A549 (cell line): ENCODE results near the gene FAAP100. TPM values are rescaled to one million over a fixed set of nuclear protein-coding genes. Genes with fewer than 3 reads are reported as not detected.

ENCODE experiments used
- ATAC-seq, 2 experiments: fragments of 200-7000 bp in 1 of 2; fragments of >200 bp in 1 of 2; cut with Nextera tagmentation in 1 of 2; cut with Tn5 transposase in 1 of 2; 3 replicates each; pipeline versions ENCODE4 v1.8.0 to v1.9.1; 2018 to 2020; ENCODE audit warnings: mild to moderate bottlenecking in 1 of 2, moderate library complexity in 1 of 2
- CTCF ChIA-PET: fragments of 300-600 bp; sonication (Branson Sonifier 250); formaldehyde crosslinking; extraction: SDS; loops from one replicate; lab custom pipeline; 2021; ENCODE audit warnings: antibody characterized with exemption, inconsistent platforms; lab: Yijun Ruan, JAX
- POLR2A ChIA-PET: fragments of 350-600 bp; formaldehyde crosslinking; extraction: SDS; loops from one replicate; lab custom pipeline; 2021; ENCODE audit warnings: antibody characterized with exemption, inconsistent platforms; lab: Yijun Ruan, JAX
- DNase-seq, 2 experiments: peaks; one replicate each; pipeline versions ENCODE4 v3.0.0 to v3.0.0-alpha.2; 2011 to 2016; ENCODE audit warnings: low read depth in 1 of 2, low spot score in 1 of 2
- FAIRE-seq: peaks from 2 replicates; lab custom pipeline; 2011; peaks lifted over from hg19 to GRCh38; lab: Jason Lieb, UNC
- H3K27ac ChIP-seq, 2 experiments: fragments of >200 bp; sonication (Bioruptor Twin); formaldehyde crosslinking; 3 replicates each; pipeline ENCODE4 v1.5.1; 2016 to 2017
- H3K4me1 ChIP-seq: fragments of >200 bp; sonication (Bioruptor Twin); formaldehyde crosslinking; 3 replicates; pipeline ENCODE4 v1.6.1; 2016
- H3K4me2 ChIP-seq: fragments of >200 bp; sonication (Bioruptor Twin); formaldehyde crosslinking; 3 replicates; pipeline ENCODE4 v1.6.1; 2016
- H3K4me3 ChIP-seq: fragments of >200 bp; sonication (Bioruptor Twin); formaldehyde crosslinking; 3 replicates; pipeline ENCODE4 v1.5.1; 2016
- H3K9me3 ChIP-seq: fragments of >200 bp; sonication (Bioruptor Twin); formaldehyde crosslinking; 3 replicates; pipeline ENCODE4 v1.6.1; 2016
- BCL3 ChIP-seq: fragments of >200 bp; sonication (Bioruptor Twin); formaldehyde crosslinking; IDR thresholded peaks from 3 replicates; pipeline ENCODE4 v1.6.1; 2016
- CEBPB ChIP-seq, 2 experiments: fragments of >200 bp in 1 of 2; sonication (Bioruptor Twin) in 1 of 2; formaldehyde crosslinking in 1 of 2; IDR thresholded peaks; 2 replicates each; pipeline ENCODE4 v1.6.1; 2012 to 2016
- ELK1 ChIP-seq: fragments of 150-350 bp; IDR thresholded peaks from 2 replicates; pipeline ENCODE4 v1.6.1; 2014; ENCODE audit warnings: low read depth, mild to moderate bottlenecking, low read length
- ESRRA ChIP-seq: fragments of 150-350 bp; IDR thresholded peaks from 2 replicates; pipeline ENCODE4 v1.6.1; 2014; ENCODE audit warnings: mild to moderate bottlenecking, low read length, borderline replicate concordance
- FOSB ChIP-seq: fragments of 250-450 bp; sonication (Bioruptor Pico); IDR thresholded peaks from 2 replicates; pipeline ENCODE4 v1.5.0; 2020; ENCODE audit warnings: mild to moderate bottlenecking, moderate library complexity
- FOXS1 ChIP-seq: fragments of 250-450 bp; sonication (Bioruptor Pico); IDR thresholded peaks from 2 replicates; pipeline ENCODE4 v1.5.0; 2020; ENCODE audit warnings: mild to moderate bottlenecking, moderate library complexity
- HDAC2 ChIP-seq: fragments of 200-600 bp; sonication (generic); IDR thresholded peaks from 2 replicates; pipeline ENCODE4 v1.6.1; 2016
- HMGXB4 ChIP-seq: fragments of 250-450 bp; sonication (Bioruptor Pico); IDR thresholded peaks from 2 replicates; pipeline ENCODE4 v1.5.0; 2021; ENCODE audit warnings: mild to moderate bottlenecking, moderate library complexity, borderline replicate concordance
- HOXB13 ChIP-seq: fragments of 250-450 bp; sonication (Bioruptor Pico); IDR thresholded peaks from 2 replicates; pipeline ENCODE4 v1.5.0; 2020; ENCODE audit warnings: low read depth, mild to moderate bottlenecking, moderate library complexity
- NFE2L2 ChIP-seq: fragments of 150-350 bp; conservative IDR thresholded peaks from 2 replicates; pipeline ENCODE4 v1.6.1; 2014; ENCODE audit warnings: low read length
- NR3C1 ChIP-seq: fragments of >200 bp; sonication (Bioruptor Twin); formaldehyde crosslinking; IDR thresholded peaks from 3 replicates; pipeline ENCODE4 v1.6.1; 2017
- PBX3 ChIP-seq: IDR thresholded peaks from 2 replicates; pipeline ENCODE4 v1.6.1; 2012
- POLR2A ChIP-seq: IDR thresholded peaks from 2 replicates; pipeline ENCODE4 v1.6.1; 2012; ENCODE audit warnings: mild to moderate bottlenecking, low read length
- RAD21 ChIP-seq, 2 experiments: fragments of >200 bp in 1 of 2; sonication (Bioruptor Twin) in 1 of 2; formaldehyde crosslinking in 1 of 2; IDR thresholded peaks in 1 of 2; conservative IDR thresholded peaks in 1 of 2; 2 replicates in 1 of 2; 3 replicates in 1 of 2; pipeline ENCODE4 v1.6.1; 2012 to 2018; ENCODE audit warnings: inconsistent platforms in 1 of 2
- RFX5 ChIP-seq: fragments of 450-650 bp; IDR thresholded peaks from 2 replicates; pipeline ENCODE4 v1.7.1; 2014; ENCODE audit warnings: antibody characterized with exemption, mild to moderate bottlenecking, moderate library complexity
- RNF2 ChIP-seq: fragments of 200-600 bp; sonication (generic); IDR thresholded peaks from 2 replicates; pipeline ENCODE4 v1.6.1; 2016; ENCODE audit warnings: low read depth, mild to moderate bottlenecking, antibody characterized with exemption, moderate library complexity, borderline replicate concordance
- SMC3 ChIP-seq: fragments of >200 bp; sonication (Bioruptor Twin); formaldehyde crosslinking; IDR thresholded peaks from 3 replicates; pipeline ENCODE4 v1.6.1; 2018; ENCODE audit warnings: inconsistent platforms
- TFCP2L1 ChIP-seq: fragments of 250-450 bp; sonication (Bioruptor Pico); IDR thresholded peaks from 2 replicates; pipeline ENCODE4 v1.5.0; 2021; ENCODE audit warnings: mild to moderate bottlenecking
- ZNF302 ChIP-seq: fragments of 250-450 bp; sonication (Bioruptor Pico); IDR thresholded peaks from 2 replicates; pipeline ENCODE4 v1.9.0; 2021; ENCODE audit warnings: inconsistent platforms, mild to moderate bottlenecking, moderate library complexity
- ZSCAN20 ChIP-seq: fragments of 250-450 bp; sonication (Bioruptor Pico); IDR thresholded peaks from 2 replicates; pipeline ENCODE4 v1.8.0; 2022; ENCODE audit warnings: mild to moderate bottlenecking, moderate library complexity
- WGBS: methylation state at CpG from one replicate; pipeline ENCODE4 v1.1.6; 2017; ENCODE audit errors: missing lambda C conversion rate; 5-methylcytosine and 5-hydroxymethylcytosine counted together
- polyA plus RNA-seq, 4 experiments: library from polyadenylated mRNA; depleted of rRNA in 3 of 4; stranded (reverse); fragments of >200 nt; fragmentation: RNase III in 1 of 4; extraction: RNeasy Plus Mini Kit Qiagen cat#74134 plus additional on column Dnase treatment in 1 of 4; gene quantifications; 2 replicates in 3 of 4; 3 replicates in 1 of 4; pipeline ENCODE4 v1.2.3, GENCODE V29; 2011 to 2017

Gene FAAP100
- polyA plus RNA-seq, 2 of the 4 experiments (the other 2 are of a cell fraction): 5.4 to 16.8 TPM

- TF ChIP-seq FOXS1 (CRISPR knock-in tag): no peak
- TF ChIP-seq BCL3: peak; percentile 70; the same call in 1 of the 3 replicates
- no peak for TF ChIP-seq ELK1
- no peak for TF ChIP-seq HDAC2
- TF ChIP-seq RNF2: no peak
Observed at GRCh38 chr17:81566461-81567126, 14.4 kb upstream of the FAAP100 start (continued).

GRCh38 chr17:81565231-81565630 is 13.1 kb upstream of the FAAP100 start:
- Histone ChIP-seq H3K4me2 (peak overlapping the region; percentile 93; the same call in 2 of the 3 replicates), H3K4me1 (peaks cover 83% of the 10 kb centered on the region), H3K27ac (peak overlapping the region; percentile 88 to 91), H3K4me3 (no peak overlapping the region), H3K9me3 (no peaks in the 10 kb centered on the region)
- TF ChIP-seq FOSB: no peak
- ChIA-PET CTCF (interaction anchor here (1.2 to 45.0 kb wide), 4 partner anchors 6 to 192 kb away, joined by 4 to 1604 read pairs (median 804); partner anchors contain the start of gene FAAP100), POLR2A (no interaction called here)
- 92% methylated on average over 16 of the region's 16 CpGs for WGBS
- FAIRE-seq: no peak
- DNase-seq: no peak
- no peak for ATAC-seq

- H3K4me1 ChIP-seq: peaks cover 87% of the 10 kb centered on the region
Observed at GRCh38 chr17:81564778-81565177, 12.6 kb upstream of the FAAP100 start.

More at GRCh38 chr17:81564778-81565177, 12.6 kb upstream of the FAAP100 start:
- FAIRE-seq (no peak), ATAC-seq (no peak), DNase-seq (no peak)
- Histone ChIP-seq H3K9me3 (no peaks in the 10 kb centered on the region), H3K27ac (peak overlapping the region; percentile 88 to 91), H3K4me2 (peak overlapping the region; percentile 93), H3K4me3 (no peak overlapping the region)
- TF ChIP-seq HOXB13 (CRISPR knock-in tag): no peak
- no peak for TF ChIP-seq RAD21 (conservative IDR thresholded peaks at IDR 0.05 in 1 of 2, IDR thresholded peaks at IDR 0.05 in 1 of 2)
- TF ChIP-seq NFE2L2: no peak
- no peak for TF ChIP-seq SMC3
- no peak for TF ChIP-seq NR3C1
- TF ChIP-seq TFCP2L1: no peak
- no peak for TF ChIP-seq FOSB
- TF ChIP-seq POLR2A: no peak
- TF ChIP-seq ZSCAN20 (CRISPR knock-in tag): no peak
- TF ChIP-seq RFX5: no peak
- TF ChIP-seq PBX3: no peak
- TF ChIP-seq HMGXB4 (CRISPR knock-in tag): no peak
- no peak for TF ChIP-seq ESRRA
- TF ChIP-seq ZNF302 (CRISPR knock-in tag): no peak
- TF ChIP-seq CEBPB (IDR thresholded peaks at IDR 0.05): no peak
- 91% methylated on average over 17 of the region's 17 CpGs for WGBS
- POLR2A ChIA-PET: no interaction called here
- CTCF ChIA-PET: interaction anchor here (1.2 to 45.0 kb wide), 4 partner anchors 6 to 191 kb away, joined by 4 to 1604 read pairs (median 805); partner anchors contain the start of gene FAAP100
